Central memory CD8-positive, alpha-beta T cell (primary cell): Measurements from ENCODE around the gene SOX5.
"Not testable (repeated sequence)": the region's sequence is repeated elsewhere in the genome, so short reads cannot be mapped to it uniquely, and the experiment has no call there.

Source experiments
- ATAC-seq: fragments of 150-1000 bp; cut with Tn5 transposase; replicated peaks from 2 replicates; pipeline ENCODE4 v1.10.0; 2022; ENCODE audit warnings: mild to moderate bottlenecking, moderate FRiP score, moderate number of reproducible peaks; ENCODE audit not compliant: poor library complexity, severe bottlenecking; ENCODE audit errors: extremely low read depth
- DNase-seq, 2 donors: peaks; one replicate each; pipeline ENCODE4 v3.0.0; 2021; ENCODE audit warnings: low spot score in 2 of 2
- H3K27ac Mint-ChIP-seq: one replicate; pipeline ENCODE4 v1.8.0; 2022; ENCODE audit warnings: low read depth, mild to moderate bottlenecking, moderate library complexity, mixed read lengths
- H3K27me3 Mint-ChIP-seq: one replicate; pipeline ENCODE4 v1.8.0; 2022; ENCODE audit warnings: mixed read lengths
- H3K36me3 Mint-ChIP-seq: one replicate; pipeline ENCODE4 v1.8.0; 2022; ENCODE audit warnings: mild to moderate bottlenecking, moderate library complexity, mixed read lengths; ENCODE audit not compliant: insufficient read depth
- H3K4me1 Mint-ChIP-seq: one replicate; pipeline ENCODE4 v1.8.0; 2022; ENCODE audit warnings: mixed read lengths
- H3K4me3 Mint-ChIP-seq: one replicate; pipeline ENCODE4 v1.8.0; 2022; ENCODE audit warnings: mild to moderate bottlenecking, moderate library complexity, mixed read lengths
- H3K9me3 Mint-ChIP-seq: one replicate; pipeline ENCODE4 v1.8.0; 2022; ENCODE audit warnings: mixed read lengths

The SOX5 gene

DNA sequence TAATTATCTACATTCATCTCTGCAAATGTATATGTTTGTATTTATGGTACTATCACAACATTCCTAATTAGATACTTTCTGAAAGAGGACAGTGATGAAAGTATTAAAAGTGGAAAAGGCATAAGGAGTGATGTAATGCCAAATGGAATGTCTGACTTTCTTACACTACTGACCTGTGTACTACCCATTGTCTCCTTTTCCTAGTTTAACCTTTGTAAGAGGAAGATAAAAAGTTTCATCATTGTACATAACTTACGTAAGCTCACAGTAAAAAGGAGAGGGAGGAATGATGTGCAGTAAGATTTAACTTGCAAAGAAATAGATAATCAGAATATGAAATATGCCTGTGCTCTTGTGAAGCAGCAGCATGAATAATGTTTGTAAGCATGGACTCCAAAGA, 55.9 kb downstream of the SOX5 start:
- H3K36me3 Mint-ChIP-seq: no peaks in the 10 kb centered on the region
- H3K4me3 Mint-ChIP-seq: no peak overlapping the region
- DNase-seq: no peak
- H3K4me1 Mint-ChIP-seq: no peaks in the 10 kb centered on the region
- no peak for ATAC-seq
- H3K27me3 Mint-ChIP-seq: no peaks in the 10 kb centered on the region
- H3K9me3 Mint-ChIP-seq: no peaks in the 10 kb centered on the region
- H3K27ac Mint-ChIP-seq: no peak overlapping the region

DNA sequence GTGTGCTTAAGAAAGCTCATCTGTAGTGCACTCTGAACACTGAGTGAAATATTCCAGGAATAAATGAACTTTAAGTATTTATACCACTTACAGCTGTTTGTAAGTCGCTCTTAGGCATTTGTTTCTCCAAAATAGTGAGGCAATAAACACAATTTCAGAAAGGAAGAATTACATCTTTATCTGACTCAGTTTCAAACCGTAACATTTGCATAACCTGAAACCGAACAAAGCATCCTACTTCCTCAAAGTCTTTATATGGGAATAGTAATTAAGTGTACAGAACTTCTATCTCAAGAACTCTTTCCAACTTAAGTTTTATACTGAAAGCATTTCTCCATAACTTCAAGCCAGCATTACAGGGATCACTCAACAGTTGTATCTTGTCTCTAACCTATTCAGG, 58.4 kb downstream of the SOX5 start:
- Mint-ChIP-seq H3K9me3 (no peaks in the 10 kb centered on the region), H3K4me3 (no peak overlapping the region), H3K27ac (no peak overlapping the region), H3K4me1 (no peaks in the 10 kb centered on the region), H3K27me3 (no peaks in the 10 kb centered on the region), H3K36me3 (no peaks in the 10 kb centered on the region)
- ATAC-seq: no peak
- no peak for DNase-seq

DNA sequence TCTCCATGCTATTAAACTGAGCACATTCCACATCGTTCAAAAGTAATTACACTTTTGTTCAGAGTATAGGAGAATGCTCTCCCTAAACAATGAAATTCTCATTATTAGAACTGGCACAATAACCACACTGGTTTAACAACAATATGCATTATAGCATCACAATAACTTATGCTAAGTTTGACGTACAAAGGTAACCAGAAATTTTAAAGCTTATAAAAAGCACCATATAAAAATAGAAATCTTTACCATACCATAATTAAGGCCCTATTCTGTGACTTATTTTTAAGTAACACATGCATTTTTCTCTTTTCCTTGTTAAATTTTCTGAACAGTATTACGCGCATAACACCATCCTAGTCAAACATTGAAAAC, 60.4 kb downstream of the SOX5 start:
- Mint-ChIP-seq H3K9me3 (no peaks in the 10 kb centered on the region), H3K4me1 (no peaks in the 10 kb centered on the region), H3K27ac (no peak overlapping the region), H3K27me3 (no peaks in the 10 kb centered on the region), H3K36me3 (no peaks in the 10 kb centered on the region), H3K4me3 (no peak overlapping the region)
- DNase-seq: no peak
- no peak for ATAC-seq

DNA sequence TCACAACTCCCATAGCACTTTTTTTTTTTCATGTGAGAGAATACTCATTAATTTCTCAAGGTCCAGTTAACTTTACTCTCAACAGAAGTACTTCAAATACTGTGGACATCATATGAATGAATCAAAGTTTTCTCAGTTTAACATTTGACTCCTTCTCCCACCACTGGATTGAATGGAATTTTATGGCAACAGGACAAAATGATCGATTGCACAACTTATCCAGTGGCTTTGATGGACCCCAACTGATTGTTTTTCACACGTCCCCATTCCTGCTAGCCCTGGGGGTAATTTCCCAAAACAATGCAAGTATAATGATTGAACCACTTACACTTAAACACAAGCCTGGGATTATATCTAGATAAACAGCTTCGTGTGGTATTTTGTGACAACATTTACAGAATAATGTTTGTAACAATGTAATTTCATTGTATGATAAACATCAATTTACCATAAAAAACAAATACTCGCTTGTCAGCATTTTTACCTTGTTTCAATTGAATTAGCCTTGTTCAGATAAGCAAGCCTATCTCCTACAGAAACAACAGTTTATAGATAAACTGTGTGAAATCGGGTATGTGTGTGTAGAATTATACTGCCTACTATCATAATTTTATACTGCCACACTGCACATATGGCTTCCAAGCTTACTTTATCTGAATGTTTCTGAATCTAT, 60.9 kb downstream of the SOX5 start:
- Mint-ChIP-seq H3K4me3 (no peak overlapping the region), H3K27ac (no peak overlapping the region), H3K36me3 (no peaks in the 10 kb centered on the region), H3K27me3 (no peaks in the 10 kb centered on the region), H3K9me3 (no peaks in the 10 kb centered on the region), H3K4me1 (no peaks in the 10 kb centered on the region)
- ATAC-seq (no peak), DNase-seq (no peak)

DNA sequence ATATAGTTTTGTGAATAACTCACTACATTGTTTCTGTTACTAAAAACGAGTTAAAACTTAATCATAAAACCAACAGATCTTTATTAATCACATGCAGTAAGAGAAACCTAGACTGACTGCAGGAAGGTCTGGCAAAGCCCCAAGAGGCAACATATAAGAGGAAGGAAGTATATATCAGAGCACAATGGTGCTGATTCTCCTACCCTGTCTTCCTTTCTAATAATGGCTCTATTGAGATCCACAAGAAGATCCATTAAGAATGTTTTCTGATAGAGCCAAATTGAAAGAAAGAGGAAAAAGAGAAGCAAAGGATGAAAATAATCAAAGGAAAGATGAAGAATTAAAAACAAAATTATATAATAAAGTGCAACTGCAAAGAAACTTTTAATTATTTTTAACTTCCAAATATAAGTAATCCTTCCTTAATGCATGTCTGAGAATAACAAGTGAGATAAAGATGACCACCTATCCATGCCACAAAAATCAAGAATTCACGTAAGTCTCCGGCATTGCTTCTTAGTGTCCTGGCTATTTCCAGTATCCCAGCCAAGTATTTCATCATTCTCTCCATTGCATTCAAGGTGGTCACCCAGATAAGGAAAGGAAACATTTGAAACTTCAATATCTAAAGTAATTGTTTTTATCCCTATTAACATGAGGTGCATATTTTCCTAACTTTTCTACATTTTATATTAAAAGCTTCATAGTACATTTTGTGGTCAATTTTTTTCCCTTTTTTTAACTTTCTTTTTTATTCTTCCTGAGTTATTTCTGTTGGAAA, 62.2 kb downstream of the SOX5 start:
- DNase-seq: no peak
- Mint-ChIP-seq H3K9me3 (no peaks in the 10 kb centered on the region), H3K27me3 (no peaks in the 10 kb centered on the region), H3K4me1 (no peaks in the 10 kb centered on the region), H3K36me3 (no peaks in the 10 kb centered on the region), H3K4me3 (no peak overlapping the region), H3K27ac (no peak overlapping the region)
- no peak for ATAC-seq

- no peaks in the 10 kb centered on the region for H3K4me1 Mint-ChIP-seq
- DNase-seq (no peak), ATAC-seq (no peak)
- no peaks in the 10 kb centered on the region for H3K9me3 Mint-ChIP-seq
- H3K4me3 Mint-ChIP-seq: no peak overlapping the region
- no peaks in the 10 kb centered on the region for H3K36me3 Mint-ChIP-seq
- H3K27ac Mint-ChIP-seq: no peak overlapping the region
- H3K27me3 Mint-ChIP-seq: no peaks in the 10 kb centered on the region
Observed at GRCh38 chr12:23885394-23885793, 64.1 kb downstream of the SOX5 start.

GRCh38 chr12:23884909-23885308, 64.6 kb downstream of the SOX5 start:
- DNase-seq: no peak
- Mint-ChIP-seq H3K9me3 (no peaks in the 10 kb centered on the region), H3K4me3 (no peak overlapping the region), H3K27me3 (no peaks in the 10 kb centered on the region), H3K27ac (no peak overlapping the region), H3K36me3 (no peaks in the 10 kb centered on the region), H3K4me1 (no peaks in the 10 kb centered on the region)
- no peak for ATAC-seq

DNA sequence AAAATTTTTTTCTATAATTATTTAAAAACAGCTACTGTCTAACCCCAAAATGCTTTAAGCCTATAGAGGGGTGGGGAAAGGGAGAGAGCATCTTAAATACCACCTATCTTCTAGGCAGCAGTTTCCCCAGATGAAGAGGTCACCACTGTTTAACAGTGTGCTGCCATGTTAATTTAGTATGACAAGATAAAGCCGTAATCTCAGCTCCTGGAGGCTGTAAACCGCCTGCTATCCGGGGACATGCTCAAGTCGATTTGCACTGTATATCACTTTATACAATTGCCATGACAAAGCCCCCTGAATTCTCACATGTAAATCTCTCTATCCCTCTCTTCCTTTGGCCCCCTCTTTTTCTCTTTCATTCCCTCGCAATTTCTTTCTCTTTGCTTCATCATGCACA, 68.5 kb downstream of the SOX5 start:
- no peak overlapping the region for H3K4me3 Mint-ChIP-seq
- no peak for DNase-seq
- H3K36me3 Mint-ChIP-seq: no peaks in the 10 kb centered on the region
- H3K4me1 Mint-ChIP-seq: no peaks in the 10 kb centered on the region
- H3K27me3 Mint-ChIP-seq: no peaks in the 10 kb centered on the region
- H3K27ac Mint-ChIP-seq: no peak overlapping the region
- H3K9me3 Mint-ChIP-seq: no peaks in the 10 kb centered on the region
- no peak for ATAC-seq

DNA sequence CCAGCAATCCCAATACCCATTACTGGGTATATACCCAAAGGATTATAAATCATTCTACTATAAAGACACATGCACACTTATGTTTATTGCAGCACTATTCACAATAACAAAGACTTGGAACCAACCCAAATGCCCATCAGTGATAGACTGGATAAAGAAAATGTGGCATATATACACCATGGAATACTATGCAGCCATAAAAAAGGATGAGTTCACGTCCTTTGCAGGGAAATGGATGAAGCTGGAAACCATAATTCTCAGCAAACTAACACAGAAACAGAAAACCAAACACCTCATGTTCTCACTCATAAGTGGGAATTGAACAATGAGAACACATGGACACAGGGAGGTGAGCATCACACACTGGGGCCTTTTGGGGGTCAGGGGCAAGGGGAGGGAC, 72.9 kb downstream of the SOX5 start:
- not testable (repeated sequence) for H3K9me3 Mint-ChIP-seq, H3K4me1 Mint-ChIP-seq, H3K36me3 Mint-ChIP-seq, H3K27ac Mint-ChIP-seq, ATAC-seq, H3K27me3 Mint-ChIP-seq, DNase-seq, H3K4me3 Mint-ChIP-seq

DNA sequence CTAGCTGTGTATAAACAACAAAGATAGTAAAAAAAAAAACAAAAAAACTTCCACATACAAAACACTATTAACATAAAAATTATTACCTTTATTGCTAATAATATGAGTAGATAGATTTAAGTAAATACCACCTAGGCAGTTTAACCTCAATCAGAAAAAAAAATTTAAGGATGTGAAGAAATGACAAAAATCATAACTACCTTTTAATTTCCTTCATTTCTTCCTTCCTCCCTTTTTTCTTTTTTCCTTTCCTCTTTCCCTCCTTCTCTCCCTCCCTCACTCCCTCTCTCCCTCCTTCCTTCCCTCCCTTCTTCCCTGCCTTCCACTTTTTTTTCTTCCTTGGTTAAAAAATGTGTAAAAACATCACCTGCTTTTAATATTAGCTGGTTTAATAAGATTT, 81.7 kb downstream of the SOX5 start:
- Mint-ChIP-seq H3K27ac (no peak overlapping the region), H3K4me1 (no peaks in the 10 kb centered on the region), H3K4me3 (no peak overlapping the region), H3K27me3 (no peaks in the 10 kb centered on the region), H3K9me3 (peaks cover 24% of the 10 kb centered on the region), H3K36me3 (no peaks in the 10 kb centered on the region)
- DNase-seq (no peak), ATAC-seq (no peak)

DNA sequence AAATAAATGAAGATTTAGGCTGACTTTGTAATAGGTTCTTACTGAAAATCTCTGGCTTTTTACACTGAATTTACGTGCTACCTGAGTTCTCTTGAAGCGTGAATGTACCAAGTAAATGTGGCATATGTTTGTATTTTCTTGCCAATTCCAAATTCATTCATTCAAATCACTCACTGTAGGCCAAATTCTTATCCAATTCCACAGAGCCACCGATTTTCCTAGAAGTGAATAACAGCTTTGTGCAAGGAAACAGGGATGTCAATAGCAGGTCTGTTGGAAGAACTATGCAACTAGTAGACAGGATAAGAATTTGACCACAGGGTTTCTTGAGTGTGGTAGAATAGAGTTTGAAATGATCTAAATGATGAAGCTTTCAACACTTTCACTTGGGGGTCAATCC, 86.8 kb downstream of the SOX5 start:
- ATAC-seq: no peak
- peaks cover 26% of the 10 kb centered on the region for H3K9me3 Mint-ChIP-seq
- no peaks in the 10 kb centered on the region for H3K27me3 Mint-ChIP-seq
- H3K27ac Mint-ChIP-seq: no peak overlapping the region
- no peak for DNase-seq
- no peaks in the 10 kb centered on the region for H3K4me1 Mint-ChIP-seq
- no peak overlapping the region for H3K4me3 Mint-ChIP-seq
- H3K36me3 Mint-ChIP-seq: no peaks in the 10 kb centered on the region

- Mint-ChIP-seq H3K27me3 (no peaks in the 10 kb centered on the region), H3K27ac (no peak overlapping the region), H3K36me3 (no peaks in the 10 kb centered on the region), H3K4me3 (no peak overlapping the region), H3K4me1 (no peaks in the 10 kb centered on the region), H3K9me3 (peaks cover 27% of the 10 kb centered on the region)
- ATAC-seq (no peak), DNase-seq (no peak)
Observed at GRCh38 chr12:23860019-23860418, 89.5 kb downstream of the SOX5 start.

DNA sequence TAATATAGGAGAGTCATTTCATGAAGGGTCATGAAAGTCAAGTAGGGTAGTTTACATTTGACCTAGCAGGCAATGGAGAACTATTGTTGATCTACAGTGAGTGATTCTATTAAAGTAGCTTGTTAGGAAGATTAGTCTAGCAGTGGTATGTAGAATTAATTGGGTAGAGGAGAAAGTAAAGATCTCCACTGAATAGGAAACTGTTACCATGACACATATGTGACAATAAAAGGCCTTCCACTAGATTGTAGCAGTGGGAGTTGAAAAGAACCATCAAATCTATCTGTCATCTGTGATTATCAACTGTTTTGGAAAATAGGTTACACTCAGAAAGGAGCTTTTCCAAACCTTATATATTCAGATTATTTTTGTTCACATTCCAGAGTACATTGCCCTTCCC, 92.3 kb downstream of the SOX5 start:
- H3K4me1 Mint-ChIP-seq: no peaks in the 10 kb centered on the region
- no peak for DNase-seq
- no peak overlapping the region for H3K4me3 Mint-ChIP-seq
- no peak for ATAC-seq
- H3K27ac Mint-ChIP-seq: no peak overlapping the region
- H3K36me3 Mint-ChIP-seq: no peaks in the 10 kb centered on the region
- H3K9me3 Mint-ChIP-seq: peaks cover 15% of the 10 kb centered on the region
- H3K27me3 Mint-ChIP-seq: no peaks in the 10 kb centered on the region
